Neural progenitor cell (in vitro differentiated cells): Measurements from ENCODE around the gene KCNAB1. TPM values are rescaled to one million over a fixed set of nuclear protein-coding genes. Genes with fewer than 3 reads are reported as not detected.

Experiments
- DNase-seq: peaks from one replicate; pipeline ENCODE4 v3.0.0-alpha.2; 2016; ENCODE audit warnings: low spot score
- H2AFZ ChIP-seq: fragments of 200-600 bp; sonication (generic); replicated peaks from 2 replicates; pipeline ENCODE4 v1.6.1; 2016; ENCODE audit warnings: antibody characterized with exemption
- H3F3A ChIP-seq: fragments of 200-600 bp; sonication (generic); 2 replicates; pipeline ENCODE4 v1.6.1; 2016; ENCODE audit warnings: antibody characterized with exemption, low read depth
- H3K27ac ChIP-seq: fragments of 200-600 bp; sonication (generic); 2 replicates; pipeline ENCODE4 v1.5.1; 2016; ENCODE audit warnings: mild to moderate bottlenecking
- H3K27me3 ChIP-seq: fragments of 200-600 bp; sonication (generic); 2 replicates; pipeline ENCODE4 v1.6.1; 2016; ENCODE audit warnings: mild to moderate bottlenecking, moderate library complexity
- H3K36me3 ChIP-seq: fragments of 200-600 bp; sonication (generic); 2 replicates; pipeline ENCODE4 v1.5.1; 2016
- H3K4me1 ChIP-seq: fragments of 200-600 bp; sonication (generic); 2 replicates; pipeline ENCODE4 v1.6.1; 2016; ENCODE audit warnings: mixed run types
- H3K4me2 ChIP-seq: fragments of 200-600 bp; sonication (generic); 2 replicates; pipeline ENCODE4 v1.6.1; 2016
- H3K4me3 ChIP-seq: fragments of 200-600 bp; sonication (generic); 2 replicates; pipeline ENCODE4 v1.5.1; 2016
- H3K79me2 ChIP-seq: fragments of 200-600 bp; sonication (generic); 2 replicates; pipeline ENCODE4 v1.6.1; 2016; ENCODE audit warnings: low read depth
- H3K9ac ChIP-seq: fragments of 200-600 bp; sonication (generic); 2 replicates; pipeline ENCODE4 v1.6.1; 2016
- H3K9me3 ChIP-seq: fragments of 200-600 bp; sonication (generic); 2 replicates; pipeline ENCODE4 v1.5.1; 2016; ENCODE audit warnings: low read depth
- H4K20me1 ChIP-seq: fragments of 200-600 bp; sonication (generic); 2 replicates; pipeline ENCODE4 v1.6.1; 2016; ENCODE audit warnings: low read depth
- H3K27ac Mint-ChIP-seq: 3 replicates; pipeline ENCODE4 v1.8.0; 2021; ENCODE audit warnings: mixed read lengths
- H3K27me3 Mint-ChIP-seq: 2 replicates; pipeline ENCODE4 v1.8.0; 2022; ENCODE audit warnings: low read depth, mild to moderate bottlenecking, inconsistent platforms, moderate library complexity, mixed read lengths; ENCODE audit not compliant: insufficient read depth
- H3K36me3 Mint-ChIP-seq: 3 replicates; pipeline ENCODE4 v1.8.0; 2021; ENCODE audit warnings: mixed read lengths
- H3K4me1 Mint-ChIP-seq: 3 replicates; pipeline ENCODE4 v1.8.0; 2021; ENCODE audit warnings: mixed read lengths
- H3K4me3 Mint-ChIP-seq: 3 replicates; pipeline ENCODE4 v1.8.0; 2021; ENCODE audit warnings: mild to moderate bottlenecking, moderate library complexity, mixed read lengths
- H3K9me3 Mint-ChIP-seq: 3 replicates; pipeline ENCODE4 v1.8.0; 2020; ENCODE audit warnings: mixed read lengths
- CTCF ChIP-seq: fragments of 200-600 bp; sonication (generic); IDR thresholded peaks from 2 replicates; pipeline ENCODE4 v1.5.1; 2017; ENCODE audit warnings: antibody characterized with exemption, mild to moderate bottlenecking
- EZH2 ChIP-seq: fragments of 200-600 bp; sonication (generic); IDR thresholded peaks from 2 replicates; pipeline ENCODE4 v1.6.1; 2017; ENCODE audit warnings: antibody characterized with exemption, mild to moderate bottlenecking, moderate library complexity
- EZH2phosphoT487 ChIP-seq: fragments of 200-600 bp; sonication (generic); IDR thresholded peaks from 2 replicates; pipeline ENCODE4 v1.6.1; 2017; ENCODE audit warnings: antibody characterized with exemption
- total RNA-seq: library from RNA; depleted of rRNA; stranded (reverse); fragments of >200 nt; gene quantifications from 2 replicates; pipeline ENCODE4 v1.2.3, GENCODE V29; 2015; ENCODE audit warnings: low replicate concordance

KCNAB1 gene
- total RNA-seq, 1 donor from 2014 or later = 0.24 TPM

GRCh38 chr3:156150434-156151066, 30.2 kb downstream of the KCNAB1 start:
- TF ChIP-seq EZH2phosphoT487 (no peak), CTCF (peak; percentile 91), EZH2 (no peak)
- Histone ChIP-seq H3K4me1 (peaks cover 8% of the 10 kb centered on the region), H3K27me3 (no peaks in the 10 kb centered on the region), H2AFZ (peak overlapping the region; percentile 81), H3K9ac (no peak overlapping the region), H3K36me3 (no peaks in the 10 kb centered on the region), H3K79me2 (no peaks in the 10 kb centered on the region), H3F3A (no peaks in the 10 kb centered on the region), H4K20me1 (no peaks in the 10 kb centered on the region), H3K4me3 (no peak overlapping the region), H3K4me2 (no peak overlapping the region), H3K9me3 (no peaks in the 10 kb centered on the region), H3K27ac (no peak overlapping the region)
- peaks cover 12% of the 10 kb centered on the region for H3K4me1 Mint-ChIP-seq
- no peak overlapping the region for H3K27ac Mint-ChIP-seq
- peaks cover 3% of the 10 kb centered on the region for H3K9me3 Mint-ChIP-seq
- DNase-seq = peak; percentile 68
- H3K27me3 Mint-ChIP-seq = peaks cover 7% of the 10 kb centered on the region
- H3K4me3 Mint-ChIP-seq = no peak overlapping the region
- peaks cover 2% of the 10 kb centered on the region for H3K36me3 Mint-ChIP-seq

DNA sequence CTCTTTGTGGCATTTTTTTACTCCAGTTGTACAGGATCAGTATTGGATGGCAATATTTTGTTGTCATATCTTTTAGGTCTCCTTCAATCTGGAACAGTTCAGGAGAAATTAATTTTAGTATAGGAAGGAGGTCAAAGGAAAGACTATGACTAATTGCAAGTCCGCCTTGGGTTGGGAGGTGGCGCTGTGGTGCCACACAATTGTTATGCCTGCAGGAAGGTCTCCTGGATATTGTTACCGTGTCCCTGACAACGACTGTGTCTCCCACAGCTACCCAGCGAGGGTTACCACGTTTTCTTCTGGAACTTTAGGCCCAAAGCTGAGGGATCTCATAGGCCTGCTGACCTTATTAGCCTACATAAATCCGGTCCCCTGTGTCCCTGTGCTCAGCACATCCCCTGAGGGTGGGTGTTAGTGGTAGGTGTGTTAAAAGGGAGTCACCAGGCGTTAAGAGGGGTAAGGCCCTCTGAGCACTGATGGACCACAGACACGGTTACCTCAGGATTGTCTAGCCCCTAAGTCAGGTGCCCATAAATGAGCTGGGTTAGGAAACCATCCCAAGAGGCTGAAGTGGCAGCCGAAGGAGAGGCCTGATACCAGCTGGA, 31.5 kb downstream of the KCNAB1 start:
- no peaks in the 10 kb centered on the region for H3K79me2 ChIP-seq
- no peaks in the 10 kb centered on the region for H3K27me3 ChIP-seq
- Mint-ChIP-seq H3K4me1 (peaks cover 12% of the 10 kb centered on the region), H3K27ac (peak overlapping the region; percentile 34), H3K9me3 (peaks cover 7% of the 10 kb centered on the region), H3K4me3 (no peak overlapping the region), H3K27me3 (peaks cover 8% of the 10 kb centered on the region), H3K36me3 (peaks cover 2% of the 10 kb centered on the region)
- peak; percentile 80 for DNase-seq
- no peak overlapping the region for H3K27ac ChIP-seq
- H3K36me3 ChIP-seq = no peaks in the 10 kb centered on the region
- no peaks in the 10 kb centered on the region for H4K20me1 ChIP-seq
- no peaks in the 10 kb centered on the region for H3K9me3 ChIP-seq
- H3F3A ChIP-seq = no peaks in the 10 kb centered on the region
- H3K9ac ChIP-seq = no peak overlapping the region
- H3K4me2 ChIP-seq = no peak overlapping the region
- peak overlapping the region; percentile 93 for H2AFZ ChIP-seq
- H3K4me3 ChIP-seq = no peak overlapping the region
- TF ChIP-seq CTCF (peak; percentile 93), EZH2 (no peak)
- peaks cover 8% of the 10 kb centered on the region for H3K4me1 ChIP-seq

GRCh38 chr3:156158656-156159295, 38.4 kb downstream of the KCNAB1 start:
- H3K9me3 ChIP-seq = no peaks in the 10 kb centered on the region
- Mint-ChIP-seq H3K27ac (no peak overlapping the region), H3K36me3 (peaks cover 2% of the 10 kb centered on the region), H3K9me3 (peaks cover 7% of the 10 kb centered on the region), H3K4me3 (no peak overlapping the region), H3K27me3 (peaks cover 6% of the 10 kb centered on the region), H3K4me1 (peaks cover 21% of the 10 kb centered on the region)
- no peak overlapping the region for H2AFZ ChIP-seq
- no peaks in the 10 kb centered on the region for H3K36me3 ChIP-seq
- H3K4me2 ChIP-seq = no peak overlapping the region
- no peak for TF ChIP-seq EZH2phosphoT487
- TF ChIP-seq CTCF = no peak
- no peak for TF ChIP-seq EZH2
- H3K27ac ChIP-seq = no peak overlapping the region
- no peaks in the 10 kb centered on the region for H3K79me2 ChIP-seq
- peaks cover 19% of the 10 kb centered on the region for H3K4me1 ChIP-seq
- H3K4me3 ChIP-seq = no peak overlapping the region
- H3K27me3 ChIP-seq = no peaks in the 10 kb centered on the region
- no peaks in the 10 kb centered on the region for H4K20me1 ChIP-seq
- no peak for DNase-seq
- H3K9ac ChIP-seq = no peak overlapping the region
- peaks cover 12% of the 10 kb centered on the region for H3F3A ChIP-seq
